K562 (cell line): ENCODE measurements around the gene MON1A. TPM values are rescaled to one million over a fixed set of nuclear protein-coding genes. Genes with fewer than 3 reads are reported as not detected.

Experiments
- GTF2B ChIP-seq: IDR thresholded peaks from 2 replicates; pipeline ENCODE4 v1.6.1; 2011; ENCODE audit not compliant: insufficient read length; ENCODE audit errors: extremely low read depth
- IFI16 ChIP-seq: fragments of 250-450 bp; sonication (Bioruptor Pico); IDR thresholded peaks from 2 replicates; pipeline ENCODE4 v2.1.2; 2022; ENCODE audit warnings: mild to moderate bottlenecking, inconsistent platforms
- LCOR ChIP-seq: sonication (generic); formaldehyde crosslinking; IDR thresholded peaks from 2 replicates; pipeline ENCODE4 v1.8.0; 2022; ENCODE audit warnings: mild to moderate bottlenecking, missing genetic modification reagents
- MGA ChIP-seq: fragments of 450-650 bp; IDR thresholded peaks from 2 replicates; pipeline ENCODE4 v1.6.1; 2016; ENCODE audit warnings: mild to moderate bottlenecking, moderate library complexity
- TOE1 ChIP-seq, 2 experiments: fragments of 450-650 bp in 1 of 2; sonication (generic) in 1 of 2; formaldehyde crosslinking in 1 of 2; IDR thresholded peaks; 2 replicates each; pipeline versions ENCODE4 v1.7.1 to v1.8.0; 2016 to 2022; ENCODE audit warnings: borderline replicate concordance in 2 of 2, mild to moderate bottlenecking in 2 of 2, antibody characterized with exemption in 1 of 2, inconsistent platforms in 1 of 2, low read depth in 1 of 2, missing genetic modification reagents in 1 of 2, moderate library complexity in 1 of 2
- ZNF184 ChIP-seq: sonication (generic); formaldehyde crosslinking; IDR thresholded peaks from 2 replicates; pipeline ENCODE4 v1.5.0; 2020; ENCODE audit warnings: missing genetic modification reagents
- polyA plus RNA-seq, 8 experiments: library from polyadenylated mRNA; depleted of rRNA in 4 of 8; stranded (reverse) in 5 of 8; unstranded in 3 of 8; fragments of >200 nt; fragmentation: Nextera tagmentation in 2 of 8; fragmentation: Illumina TruSeq in 1 of 8; extraction: Ambion mirVana in 2 of 8; extraction: Trizol in 1 of 8; gene quantifications; 2 replicates each; pipeline versions ENCODE4 v1.2.1 to v1.2.3, GENCODE V29; 2011 to 2014; ENCODE audit warnings: inconsistent platforms in 1 of 8, missing spikeins in 1 of 8
- total RNA-seq, 7 experiments: library from RNA; depleted of rRNA in 6 of 7; stranded (reverse); fragments of >200 nt in 6 of 7; fragmentation: Illumina TruSeq in 2 of 7; extraction: Trizol in 2 of 7; gene quantifications; 2 replicates each; pipeline versions ENCODE4 v1.2.1 to v1.2.3, GENCODE V29; 2011 to 2021; ENCODE audit warnings: low replicate concordance in 1 of 7

Gene MON1A
- total and polyA plus RNA-seq, 9 of the 15 experiments (the other 6 are each of a cell fraction or from before 2014, with no cell fraction given): 1.1 to 13.8 (median 6.8) TPM

- no peak for TF ChIP-seq MGA
- no peak for TF ChIP-seq TOE1 (IDR thresholded peaks at IDR 0.05; ENCODE audit: borderline replicate concordance)
- no peak for TF ChIP-seq TOE1 (CRISPR knock-in tag; IDR thresholded peaks at IDR 0.05; ENCODE audit: borderline replicate concordance, low read depth)
- TF ChIP-seq LCOR (CRISPR knock-in tag): no peak
- no peak for TF ChIP-seq IFI16 (CRISPR knock-in tag)
- TF ChIP-seq ZNF184: no peak
- TF ChIP-seq GTF2B: no peak
Observed at GRCh38 chr3:49873623-49874022, 56.0 kb downstream of the MON1A start (continued).
